Raji (cell line): ENCODE results near the gene RPS6KA4.

Experiments
- POLR2A ChIP-seq: IDR thresholded peaks from 2 replicates; pipeline ENCODE4 v1.6.1; 2011; ENCODE audit warnings: low read depth, low read length, control low read depth; ENCODE audit not compliant: insufficient read depth

The RPS6KA4 gene

GRCh38 chr11:64407630-64408029 lies 48.7 kb downstream of the RPS6KA4 start:
- no peak for TF ChIP-seq POLR2A

- no peak for TF ChIP-seq POLR2A
Measured at GRCh38 chr11:64409278-64409677, 50.3 kb downstream of the RPS6KA4 start.

GRCh38 chr11:64409707-64410403 lies 50.9 kb downstream of the RPS6KA4 start:
- TF ChIP-seq POLR2A, result no peak

- no peak for TF ChIP-seq POLR2A
Measured at GRCh38 chr11:64410404-64410734, 51.4 kb downstream of the RPS6KA4 start.

- no peak for TF ChIP-seq POLR2A
Measured at GRCh38 chr11:64413417-64413816, 54.5 kb downstream of the RPS6KA4 start.

- no peak for TF ChIP-seq POLR2A
Measured at GRCh38 chr11:64415286-64415685, 56.3 kb downstream of the RPS6KA4 start.

- TF ChIP-seq POLR2A, result no peak
Measured at GRCh38 chr11:64415996-64416728, 57.2 kb downstream of the RPS6KA4 start.

- no peak for TF ChIP-seq POLR2A
Measured at GRCh38 chr11:64419257-64419790, 60.4 kb downstream of the RPS6KA4 start.

GRCh38 chr11:64419818-64420485 lies 61.0 kb downstream of the RPS6KA4 start:
- no peak for TF ChIP-seq POLR2A
